GM23338 (cell line): ENCODE results near the gene CH25H. TPM values are rescaled to one million over a fixed set of nuclear protein-coding genes. Genes with fewer than 3 reads are reported as not detected.

Source experiments
- ATAC-seq: fragments of 200-7000 bp; cut with Tn5 transposase; 3 replicates; pipeline ENCODE4 v1.9.1; 2020
- DNase-seq: peaks from one replicate; pipeline ENCODE4 v3.0.0-alpha.2; 2015; ENCODE audit warnings: low spot score
- H2AFZ ChIP-seq: fragments of 200-600 bp; sonication (generic); 2 replicates; pipeline ENCODE4 v1.8.0; 2016; ENCODE audit warnings: antibody characterized with exemption, mild to moderate bottlenecking, moderate library complexity
- H3F3A ChIP-seq: fragments of 200-600 bp; sonication (generic); replicated peaks from 2 replicates; pipeline ENCODE4 v1.8.0; 2017; ENCODE audit warnings: antibody characterized with exemption, mixed run types, low read depth
- H3K27ac ChIP-seq: fragments of 200-600 bp; sonication (generic); 2 replicates; pipeline ENCODE4 v1.6.1; 2016; ENCODE audit warnings: low read depth
- H3K27me3 ChIP-seq: fragments of 200-600 bp; sonication (generic); 2 replicates; pipeline ENCODE4 v1.8.0; 2016; ENCODE audit warnings: mild to moderate bottlenecking, mixed run types, moderate library complexity; ENCODE audit not compliant: insufficient read depth
- H3K36me3 ChIP-seq: fragments of 200-600 bp; sonication (generic); 2 replicates; pipeline ENCODE4 v1.8.0; 2016; ENCODE audit warnings: mild to moderate bottlenecking; ENCODE audit not compliant: insufficient read depth
- H3K4me1 ChIP-seq: fragments of 200-600 bp; sonication (generic); 2 replicates; pipeline ENCODE4 v1.8.0; 2016; ENCODE audit warnings: mild to moderate bottlenecking, moderate library complexity; ENCODE audit not compliant: insufficient read depth
- H3K4me2 ChIP-seq: fragments of 200-600 bp; sonication (generic); 2 replicates; pipeline ENCODE4 v1.7.1; 2017; ENCODE audit warnings: mixed run types
- H3K4me3 ChIP-seq: fragments of 200-600 bp; sonication (generic); 2 replicates; pipeline ENCODE4 v1.6.1; 2016; ENCODE audit warnings: mixed run types
- H3K79me2 ChIP-seq: fragments of 200-600 bp; sonication (generic); replicated peaks from 2 replicates; pipeline ENCODE4 v1.8.0; 2017; ENCODE audit warnings: mild to moderate bottlenecking; ENCODE audit not compliant: insufficient read depth
- H3K9me2 ChIP-seq: fragments of 200-600 bp; sonication (generic); 2 replicates; pipeline ENCODE4 v1.8.0; 2017; ENCODE audit not compliant: insufficient read depth
- H4K20me1 ChIP-seq: fragments of 200-600 bp; sonication (generic); replicated peaks from 2 replicates; pipeline ENCODE4 v1.8.0; 2017; ENCODE audit warnings: mild to moderate bottlenecking; ENCODE audit not compliant: insufficient read depth
- H3K27ac Mint-ChIP-seq: 2 replicates; pipeline ENCODE4 v1.8.0; 2020; ENCODE audit warnings: inconsistent platforms, mild to moderate bottlenecking, moderate library complexity, mixed read lengths
- H3K27me3 Mint-ChIP-seq: 3 replicates; pipeline ENCODE4 v1.8.0; 2022; ENCODE audit warnings: low read depth, mild to moderate bottlenecking, moderate library complexity, mixed read lengths, inconsistent platforms; ENCODE audit not compliant: insufficient read depth, poor library complexity
- H3K36me3 Mint-ChIP-seq: 3 replicates; pipeline ENCODE4 v1.8.0; 2021; ENCODE audit warnings: low read depth, mild to moderate bottlenecking, inconsistent platforms, moderate library complexity, mixed read lengths
- H3K4me1 Mint-ChIP-seq: 3 replicates; pipeline ENCODE4 v1.8.0; 2020; ENCODE audit warnings: mild to moderate bottlenecking, inconsistent platforms, mixed read lengths
- H3K4me3 Mint-ChIP-seq: 3 replicates; pipeline ENCODE4 v1.8.0; 2021; ENCODE audit warnings: moderate library complexity, mild to moderate bottlenecking, inconsistent platforms, mixed read lengths
- H3K9me3 Mint-ChIP-seq: 3 replicates; pipeline ENCODE4 v1.8.0; 2020; ENCODE audit warnings: moderate library complexity, mild to moderate bottlenecking, inconsistent platforms, mixed read lengths
- CREB1 ChIP-seq: fragments of 250-450 bp; sonication (Bioruptor Pico); IDR thresholded peaks from 2 replicates; pipeline ENCODE4 v1.5.0; 2020; ENCODE audit warnings: low read depth, mild to moderate bottlenecking, moderate library complexity
- CTCF ChIP-seq, 2 experiments: fragments of 200-600 bp in 1 of 2; sonication (generic) in 1 of 2; conservative IDR thresholded peaks; 2 replicates each; pipeline versions ENCODE4 v1.5.1 to v1.6.1; 2016 to 2017; ENCODE audit warnings: antibody characterized with exemption in 2 of 2, low read depth in 2 of 2, mild to moderate bottlenecking in 2 of 2, moderate library complexity in 1 of 2
- EZH2 ChIP-seq: fragments of 200-600 bp; sonication (generic); IDR thresholded peaks from one replicate; pipeline ENCODE4 v1.8.0; 2017; ENCODE audit warnings: antibody characterized with exemption, mild to moderate bottlenecking, low read depth; ENCODE audit not compliant: unreplicated experiment
- NANOG ChIP-seq: IDR thresholded peaks from 2 replicates; pipeline ENCODE4 v1.6.1; 2016; ENCODE audit warnings: antibody characterized with exemption, borderline replicate concordance
- POLR2AphosphoS5 ChIP-seq: IDR thresholded peaks from 2 replicates; pipeline ENCODE4 v1.6.1; 2016; ENCODE audit warnings: antibody characterized with exemption, low read depth
- STAT1 ChIP-seq: IDR thresholded peaks from one replicate; pipeline ENCODE4 v1.6.1; 2016; ENCODE audit warnings: antibody characterized with exemption; ENCODE audit not compliant: unreplicated experiment
- ZNF114 ChIP-seq: fragments of 250-450 bp; sonication (Bioruptor Pico); IDR thresholded peaks from 2 replicates; pipeline ENCODE4 v1.5.0; 2020; ENCODE audit warnings: mild to moderate bottlenecking, moderate library complexity
- ZNF331 ChIP-seq: fragments of 250-450 bp; sonication (Bioruptor Pico); IDR thresholded peaks from 2 replicates; pipeline ENCODE4 v1.5.0; 2020; ENCODE audit warnings: low read depth, mild to moderate bottlenecking, moderate library complexity
- ZNF462 ChIP-seq: fragments of 250-450 bp; sonication (Bioruptor Pico); IDR thresholded peaks from 2 replicates; pipeline ENCODE4 v1.5.0; 2020; ENCODE audit warnings: mild to moderate bottlenecking, moderate library complexity
- polyA plus RNA-seq: library from polyadenylated mRNA; unstranded; fragments of >200 nt; fragmentation: Nextera tagmentation; extraction: Ambion mirVana; gene quantifications from 2 replicates; pipeline ENCODE4 v1.2.1, GENCODE V29; 2016
- total RNA-seq: library from RNA; depleted of rRNA; stranded (reverse); fragments of >200 nt; shearing (Covaris generic); gene quantifications from 2 replicates; pipeline ENCODE4 v1.2.3, GENCODE V29; 2014

Gene CH25H
- total and polyA plus RNA-seq, 2 experiments from 2014 or later = 1.3 to 1.7 TPM

GRCh38 chr10:89183571-89183970 is 23.5 kb downstream of the CH25H start:
- no peak overlapping the region for H3K27ac Mint-ChIP-seq
- H3K4me1 ChIP-seq = no peaks in the 10 kb centered on the region
- H3K27ac ChIP-seq = no peak overlapping the region
- H3K36me3 ChIP-seq = no peaks in the 10 kb centered on the region
- DNase-seq = no peak
- H3K36me3 Mint-ChIP-seq = no peaks in the 10 kb centered on the region
- H3K4me3 Mint-ChIP-seq = no peak overlapping the region
- TF ChIP-seq POLR2AphosphoS5 (no peak), CREB1 (CRISPR knock-in tag) (no peak), ZNF462 (CRISPR knock-in tag) (no peak), EZH2 (no peak), ZNF331 (CRISPR knock-in tag) (no peak)
- no peaks in the 10 kb centered on the region for H3K79me2 ChIP-seq
- no peaks in the 10 kb centered on the region for H3K9me3 Mint-ChIP-seq
- H3K4me2 ChIP-seq = no peak overlapping the region
- no peaks in the 10 kb centered on the region for H4K20me1 ChIP-seq
- H3F3A ChIP-seq = no peaks in the 10 kb centered on the region
- H2AFZ ChIP-seq = no peak overlapping the region
- peaks cover 2% of the 10 kb centered on the region for H3K27me3 Mint-ChIP-seq
- no peaks in the 10 kb centered on the region for H3K27me3 ChIP-seq
- peaks cover 2% of the 10 kb centered on the region; the same call in 1 of the 3 replicates for H3K4me1 Mint-ChIP-seq
- peaks cover 6% of the 10 kb centered on the region; the same call in 1 of the 2 replicates for H3K9me2 ChIP-seq
- no peak overlapping the region for H3K4me3 ChIP-seq
- no peak for ATAC-seq

- Histone ChIP-seq H4K20me1 (no peaks in the 10 kb centered on the region), H3K9me2 (peaks cover 6% of the 10 kb centered on the region; the same call in 1 of the 2 replicates), H3K36me3 (no peaks in the 10 kb centered on the region), H3K27me3 (no peaks in the 10 kb centered on the region), H3K4me1 (no peaks in the 10 kb centered on the region), H3F3A (no peaks in the 10 kb centered on the region), H2AFZ (no peak overlapping the region), H3K79me2 (no peaks in the 10 kb centered on the region), H3K4me2 (no peak overlapping the region), H3K4me3 (no peak overlapping the region), H3K27ac (no peak overlapping the region)
- ATAC-seq = no peak
- peak; percentile 13 for DNase-seq
- Mint-ChIP-seq H3K4me1 (peaks cover 2% of the 10 kb centered on the region; the same call in 1 of the 3 replicates), H3K4me3 (no peak overlapping the region), H3K36me3 (no peaks in the 10 kb centered on the region), H3K27ac (no peak overlapping the region), H3K27me3 (peaks cover 2% of the 10 kb centered on the region), H3K9me3 (no peaks in the 10 kb centered on the region)
- TF ChIP-seq NANOG (no peak), STAT1 (no peak), ZNF114 (CRISPR knock-in tag) (no peak), CTCF (conservative IDR thresholded peaks at IDR 0.05; ENCODE audit: low read depth in 2 of 2) (no peak), POLR2AphosphoS5 (no peak), ZNF331 (CRISPR knock-in tag) (no peak)
Observed at GRCh38 chr10:89182894-89183293, 24.2 kb downstream of the CH25H start.
